ENCODE measurements around the gene PSMD11. TPM values are rescaled to one million over a fixed set of nuclear protein-coding genes. Genes with fewer than 3 reads are reported as not detected.

Gene PSMD11
- total and polyA plus RNA-seq, 2 of the 13 experiments (the other 11 are each of a cell fraction or from before 2014, with no cell fraction given): 69.8 to 152 TPM

GRCh38 chr17:32458371-32458770 lies 14.1 kb downstream of the PSMD11 start:
- H2AFZ ChIP-seq (ENCODE audit: low read length): no peak overlapping the region
- CTCF ChIA-PET (ENCODE audit: low intra/inter-chr PET ratio, low total read pairs): no interaction called here
- H3K4me1 ChIP-seq (ENCODE audit: insufficient read depth, low read length): no peaks in the 10 kb centered on the region
- H3K9ac ChIP-seq (ENCODE audit: insufficient read depth, low read depth, low read length): no peak overlapping the region
- H3K4me3 ChIP-seq (replicated peaks in 1 of 3; ENCODE audit: insufficient read depth in 1 of 3, low read depth in 2 of 3, low read length in 3 of 3): no peak overlapping the region
- no peaks in the 10 kb centered on the region for H3K9me3 ChIP-seq (ENCODE audit: low read length)
- FAIRE-seq: no peak
- no peak for ATAC-seq
- TF ChIP-seq FOXC1 (CRISPR knock-in tag; IDR thresholded peaks at IDR 0.05; ENCODE audit: borderline replicate concordance) (no peak), ZNF136 (CRISPR knock-in tag; IDR thresholded peaks at IDR 0.05; ENCODE audit: low read depth) (no peak), ZNF138 (CRISPR knock-in tag; IDR thresholded peaks at IDR 0.05; ENCODE audit: low read depth) (no peak), ZSCAN31 (CRISPR knock-in tag; IDR thresholded peaks at IDR 0.05; ENCODE audit: low read depth) (no peak), ZNF788 (CRISPR knock-in tag; IDR thresholded peaks at IDR 0.05; ENCODE audit: borderline replicate concordance) (no peak), WIZ (CRISPR knock-in tag; IDR thresholded peaks at IDR 0.05) (no peak), U2AF1 (optimal IDR thresholded peaks at IDR 0.05; ENCODE audit: low read depth, low read length) (no peak), SOX13 (IDR thresholded peaks at IDR 0.05) (no peak), SOX13 (CRISPR knock-in tag; conservative IDR thresholded peaks at IDR 0.05 in 1 of 2, IDR thresholded peaks at IDR 0.05 in 1 of 2) (no peak)
- H3K4me2 ChIP-seq (ENCODE audit: low read depth, low read length): no peak overlapping the region
- DNase-seq (ENCODE audit: low spot score): no peak
- peaks cover 22% of the 10 kb centered on the region for H3K79me2 ChIP-seq (ENCODE audit: insufficient read depth, low read length)
- no TSS peak for BruUV-seq (replicated peaks)
- in situ Hi-C loops (cut with HindIII; ENCODE audit: extremely low pct_ligation_motif_present, low pct_unique_long_range_greater_than_20kb) (no loop called here), intact Hi-C loops (cut with micrococcal nuclease; ENCODE audit: unreplicated experiment) (no loop called here)
- peaks cover 13 to 77% of the 10 kb centered on the region in 2 experiments for H3K36me3 ChIP-seq (replicated peaks in 1 of 2; ENCODE audit: control insufficient read depth in 1 of 2, insufficient read depth in 2 of 2, low read length in 2 of 2)
- no peaks in the 10 kb centered on the region for H3K27me3 ChIP-seq (ENCODE audit: control insufficient read depth in 1 of 2, insufficient read depth in 2 of 2, low read length in 2 of 2)
- POLR2A ChIA-PET: no interaction called here
- H4K20me1 ChIP-seq (ENCODE audit: insufficient read depth, low read length): peaks cover 15% of the 10 kb centered on the region
- H3K27ac ChIP-seq (ENCODE audit: extremely low read length, insufficient read depth, low read length): no peak overlapping the region

- Histone ChIP-seq H2AFZ (ENCODE audit: low read length) (no peak overlapping the region), H3K9me3 (ENCODE audit: low read length) (no peaks in the 10 kb centered on the region), H3K9ac (ENCODE audit: insufficient read depth, low read depth, low read length) (no peak overlapping the region), H4K20me1 (ENCODE audit: insufficient read depth, low read length) (peaks cover 15% of the 10 kb centered on the region), H3K4me2 (ENCODE audit: low read depth, low read length) (no peak overlapping the region), H3K27me3 (ENCODE audit: control insufficient read depth in 1 of 2, insufficient read depth in 2 of 2, low read length in 2 of 2) (no peaks in the 10 kb centered on the region), H3K4me3 (replicated peaks in 1 of 3; ENCODE audit: insufficient read depth in 1 of 3, low read depth in 2 of 3, low read length in 3 of 3) (no peak overlapping the region), H3K79me2 (ENCODE audit: insufficient read depth, low read length) (peaks cover 20% of the 10 kb centered on the region), H3K36me3 (replicated peaks in 1 of 2; ENCODE audit: control insufficient read depth in 1 of 2, insufficient read depth in 2 of 2, low read length in 2 of 2) (peaks cover 14 to 73% of the 10 kb centered on the region in 2 experiments), H3K27ac (ENCODE audit: extremely low read length, insufficient read depth, low read length) (no peak overlapping the region), H3K4me1 (ENCODE audit: insufficient read depth, low read length) (no peaks in the 10 kb centered on the region)
- intact Hi-C loops (cut with micrococcal nuclease; ENCODE audit: unreplicated experiment): no loop called here
- WGBS (ENCODE audit: low lambda C conversion rate): 97% methylated on average over 4 of the region's 4 CpGs
- DNase-seq (ENCODE audit: low spot score): no peak
- no TSS peak for BruUV-seq (replicated peaks)
- FAIRE-seq: no peak
- POLR2A ChIA-PET: no interaction called here
- no peak for ATAC-seq
- CTCF ChIA-PET (ENCODE audit: low intra/inter-chr PET ratio, low total read pairs): no interaction called here
- in situ Hi-C loops (cut with HindIII; ENCODE audit: extremely low pct_ligation_motif_present, low pct_unique_long_range_greater_than_20kb): no loop called here
- TF ChIP-seq ARID2 (CRISPR knock-in tag; IDR thresholded peaks at IDR 0.05; ENCODE audit: borderline replicate concordance) (no peak), ZXDC (CRISPR knock-in tag; IDR thresholded peaks at IDR 0.05) (no peak), PHB2 (IDR thresholded peaks at IDR 0.05; ENCODE audit: partially characterized antibody) (no peak), SOX13 (IDR thresholded peaks at IDR 0.05) (no peak), SOX13 (CRISPR knock-in tag; conservative IDR thresholded peaks at IDR 0.05 in 1 of 2, IDR thresholded peaks at IDR 0.05 in 1 of 2) (no peak), NFIB (CRISPR knock-in tag; IDR thresholded peaks at IDR 0.05; ENCODE audit: borderline replicate concordance) (no peak), SKIL (CRISPR knock-in tag; IDR thresholded peaks at IDR 0.05; ENCODE audit: borderline replicate concordance) (no peak)
These were observed 15.7 kb downstream of the PSMD11 start for GRCh38 chr17:32460054-32460453.
